GM19455 (cell line): Measurements from ENCODE around the gene MAP3K5.
A peak's percentile ranks its signal among the peaks of the same experiment; 100 is the strongest.
"Not testable (repeated sequence)": the region's sequence is repeated elsewhere in the genome, so short reads cannot be mapped to it uniquely, and the experiment has no call there.

Experiments
- ATAC-seq: cut with Tn5 transposase; IDR thresholded peaks from one replicate; pipeline ENCODE4 v1.9.1; 2021; ENCODE audit not compliant: unreplicated experiment

Gene MAP3K5

DNA sequence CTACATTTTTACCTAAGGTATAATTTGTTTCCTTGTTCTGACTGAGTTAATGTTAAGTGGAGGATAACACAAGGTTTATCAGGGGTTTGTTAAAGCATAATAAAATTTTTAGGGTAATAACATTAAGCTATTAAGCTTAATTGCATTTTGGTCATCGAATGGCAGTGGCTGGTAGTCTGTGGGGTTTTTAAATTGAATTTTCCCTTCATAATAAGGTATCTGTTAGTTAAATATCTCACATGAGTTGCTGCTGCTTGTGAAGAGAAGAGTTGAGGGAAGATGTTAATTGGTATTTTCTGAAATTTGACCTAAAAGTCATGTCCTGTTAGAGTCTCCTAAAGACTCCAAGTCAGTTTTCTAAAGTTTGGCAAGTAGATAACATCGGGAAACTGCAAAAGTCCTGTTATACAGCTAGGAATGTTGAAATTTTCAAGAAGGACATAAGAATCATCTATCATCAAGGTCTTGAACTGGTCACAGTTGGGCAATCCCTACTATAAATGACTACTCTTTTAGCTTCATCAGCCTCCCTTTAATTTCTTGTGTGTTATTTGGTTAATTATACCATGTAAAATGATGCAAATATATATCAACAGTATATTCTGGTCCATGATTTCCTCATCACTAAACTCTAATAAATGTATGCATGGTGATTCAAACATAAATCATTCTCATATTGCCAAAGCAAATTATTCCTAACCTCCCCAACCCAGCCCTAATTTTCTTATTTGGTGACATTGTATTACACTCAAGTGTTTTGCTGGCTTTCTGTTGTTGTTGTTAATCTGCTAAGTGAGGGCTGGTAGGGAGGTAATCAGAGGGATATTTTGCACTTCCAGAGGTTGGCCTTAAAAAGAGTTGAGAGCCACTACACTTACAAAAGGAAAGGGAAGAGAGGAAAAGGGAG is 64.0 kb downstream of the MAP3K5 start:
- no peak for ATAC-seq

DNA sequence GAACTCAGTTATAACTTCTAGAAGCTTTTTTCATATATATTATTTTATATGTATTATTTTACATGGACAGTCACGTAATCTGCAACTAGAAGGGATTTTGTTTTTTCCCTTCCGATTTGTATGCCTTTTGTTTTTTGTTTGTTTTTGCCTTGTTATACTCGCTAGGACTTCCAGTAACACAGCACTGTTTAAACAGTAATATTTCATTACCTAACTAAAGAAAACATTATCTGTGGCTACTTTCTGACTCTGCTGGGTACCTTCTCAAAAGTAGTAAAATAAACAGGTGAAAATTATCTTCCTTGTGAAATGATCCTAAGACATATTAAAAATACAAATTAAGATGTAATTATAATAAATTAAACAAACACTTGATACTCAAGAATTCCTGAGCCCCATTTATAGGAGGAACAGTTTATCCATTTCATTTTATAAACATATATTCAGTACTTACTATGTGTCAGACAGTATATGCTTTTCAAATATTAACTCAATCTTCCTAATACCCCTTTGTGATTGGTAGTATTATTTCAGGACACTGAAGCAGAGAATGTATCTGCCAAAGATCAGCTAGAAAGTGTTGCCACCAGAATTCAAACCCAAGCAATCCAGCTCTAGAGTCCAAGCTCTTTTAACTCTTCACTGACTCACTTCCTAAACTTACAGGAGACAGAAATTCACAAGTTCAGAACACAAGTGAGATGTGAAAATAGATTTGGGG is 65.3 kb downstream of the MAP3K5 start:
- no peak for ATAC-seq

DNA sequence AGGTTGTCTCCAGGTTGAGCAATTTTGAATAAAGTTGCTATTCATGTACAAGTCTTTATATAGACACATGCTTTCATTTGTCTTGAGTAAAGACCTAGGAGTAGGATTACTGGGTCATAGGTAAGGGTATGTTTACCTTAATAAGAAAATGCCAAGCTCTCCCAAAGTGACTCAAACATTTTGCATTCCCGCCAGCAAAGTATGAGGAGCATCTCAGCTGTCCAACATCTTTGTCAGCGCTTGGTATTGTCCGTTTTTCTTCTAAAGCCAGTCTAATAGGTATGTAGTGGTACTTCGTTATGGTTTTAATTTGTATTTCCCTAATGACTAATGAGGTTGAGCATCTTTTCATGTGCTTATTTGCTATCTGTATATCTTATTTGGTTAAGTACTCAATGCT is 67.2 kb downstream of the MAP3K5 start:
- ATAC-seq: no peak

DNA sequence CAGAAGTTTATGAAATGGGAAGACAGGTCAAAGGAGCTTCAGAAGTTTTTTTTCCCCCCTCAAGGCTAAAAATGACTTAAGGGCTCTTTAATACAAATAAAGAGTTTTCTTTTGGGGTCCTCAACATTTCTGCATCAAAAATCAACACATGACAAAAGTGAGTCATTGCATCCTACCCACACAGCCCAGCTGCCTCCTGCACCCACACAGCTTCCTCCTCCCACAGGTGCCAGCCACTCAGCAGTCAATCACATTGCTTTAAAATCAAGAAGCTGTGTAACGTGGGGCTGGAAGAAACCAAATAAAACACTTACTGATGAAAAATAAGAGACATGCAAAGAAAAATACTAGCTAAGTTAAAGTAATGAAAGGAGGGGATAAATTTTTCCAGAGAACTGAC is 68.5 kb downstream of the MAP3K5 start:
- no peak for ATAC-seq

DNA sequence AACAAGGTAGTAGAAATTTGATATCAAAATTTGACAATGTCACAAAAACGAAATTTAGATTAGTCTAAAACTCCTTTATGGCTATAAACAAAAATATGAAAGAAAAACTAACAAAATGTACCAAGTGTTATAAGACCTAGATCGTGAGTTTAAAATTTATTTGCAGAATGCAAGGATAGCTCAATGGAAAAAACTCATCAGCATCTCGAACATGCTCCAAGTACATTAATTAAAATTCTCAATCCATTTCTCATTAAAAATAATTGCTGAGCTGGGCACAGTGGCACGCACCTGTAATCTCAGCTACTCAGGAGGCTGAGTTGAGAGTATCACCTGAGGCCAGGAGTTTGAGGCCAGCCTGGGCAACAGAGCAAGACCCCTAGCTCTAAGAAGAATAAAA is 70.8 kb downstream of the MAP3K5 start:
- ATAC-seq: no peak

DNA sequence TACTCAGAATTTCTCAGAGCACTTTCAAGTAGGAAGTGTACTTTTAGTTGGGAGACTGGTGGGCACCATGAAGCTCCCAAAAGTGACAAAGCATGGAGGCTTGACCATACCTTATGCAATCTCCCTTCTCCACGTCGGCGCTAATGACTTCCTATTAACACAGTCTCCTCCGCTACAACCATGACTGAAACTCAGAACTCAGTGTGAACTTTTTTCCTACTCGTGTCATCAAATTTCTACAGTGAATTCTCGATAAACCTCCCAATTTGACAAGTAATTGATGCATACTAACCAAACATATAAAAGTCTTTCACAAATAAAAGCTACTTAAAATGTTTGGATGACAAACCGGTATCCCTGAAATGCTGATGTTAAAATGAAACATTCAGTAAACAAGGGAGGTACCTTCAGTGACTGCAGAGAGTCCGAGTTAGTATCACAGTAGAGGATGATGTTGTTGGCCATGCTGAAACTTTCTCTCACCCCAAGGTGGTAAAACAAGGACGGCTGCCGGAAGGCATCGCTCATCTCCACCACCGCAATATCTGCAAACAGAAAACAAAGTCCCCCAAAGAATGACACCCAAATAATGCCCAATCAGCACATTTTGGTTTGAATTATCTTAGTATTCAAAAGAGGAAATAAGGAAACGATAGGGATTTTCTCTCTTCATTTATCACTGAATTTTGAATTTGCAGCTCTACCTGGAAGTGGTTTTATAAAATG is 72.1 kb downstream of the MAP3K5 start:
- peak; percentile 43 for ATAC-seq

DNA sequence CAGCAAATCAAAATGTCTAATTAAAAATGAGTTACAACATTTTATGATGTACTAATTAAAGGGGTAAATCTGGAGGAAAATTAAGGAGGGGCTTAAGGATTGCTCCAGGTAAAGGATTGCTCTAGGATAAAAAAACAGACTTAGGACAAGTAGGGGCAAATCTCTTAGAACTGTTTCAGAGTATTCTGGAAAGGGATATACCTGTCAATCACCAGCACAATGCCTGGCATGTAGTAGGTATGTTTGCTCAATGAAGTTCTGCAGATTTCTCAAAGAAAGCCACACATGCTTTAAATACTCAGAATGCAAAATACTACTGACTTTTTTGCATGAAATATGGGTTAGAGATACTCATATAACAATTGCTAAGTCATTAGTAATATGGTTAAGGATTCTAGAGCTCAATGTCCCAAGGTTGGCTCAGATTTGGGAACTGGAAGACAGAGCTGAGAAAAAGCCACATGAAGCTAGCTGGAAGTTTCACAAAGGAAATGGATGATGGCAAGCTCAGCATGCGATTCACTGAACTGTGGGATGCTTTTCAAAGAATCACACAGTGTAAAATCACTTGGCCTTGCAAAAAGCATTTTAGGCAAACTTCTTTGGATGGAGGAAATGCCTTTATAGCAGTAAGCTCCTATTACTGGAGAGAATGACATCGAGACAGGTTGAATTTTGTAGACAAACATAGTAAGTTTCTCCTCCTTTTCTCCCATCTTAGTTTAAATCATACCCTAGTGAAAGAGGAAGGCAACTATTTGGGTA is 72.8 kb downstream of the MAP3K5 start:
- ATAC-seq: peak; percentile 35

DNA sequence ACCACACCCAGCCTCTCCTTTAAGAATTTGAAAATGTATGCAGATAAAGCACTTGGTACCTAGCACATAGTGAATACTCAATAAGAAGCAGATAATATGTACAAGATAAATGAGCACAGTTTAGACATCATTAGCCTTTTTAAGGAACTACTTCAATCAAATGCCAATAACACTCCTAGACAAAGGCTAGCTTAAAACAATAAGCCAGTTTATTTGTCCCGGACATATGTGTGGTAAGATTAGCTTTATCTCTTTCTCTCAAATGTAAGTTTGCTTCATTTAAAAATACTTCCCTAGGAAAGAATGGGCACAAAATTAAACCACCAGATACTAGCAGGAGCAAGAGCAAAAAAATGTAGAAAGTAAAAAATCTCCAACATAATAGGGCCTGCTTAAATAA is 73.8 kb downstream of the MAP3K5 start:
- ATAC-seq: no peak

DNA sequence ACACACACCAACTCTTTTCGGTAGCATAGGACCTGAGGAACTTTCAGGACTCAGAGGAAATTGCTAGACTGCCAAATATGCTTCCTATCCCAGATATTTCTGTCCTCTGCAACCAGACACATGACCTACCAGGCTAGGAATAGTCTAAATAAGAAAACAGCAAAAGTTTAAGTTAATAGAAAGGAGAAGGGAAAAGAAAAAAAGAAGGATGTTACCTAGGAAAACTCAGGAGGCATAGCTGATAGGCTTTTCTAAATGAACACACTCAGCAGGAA is 74.6 kb downstream of the MAP3K5 start:
- peak; percentile 6 for ATAC-seq

DNA sequence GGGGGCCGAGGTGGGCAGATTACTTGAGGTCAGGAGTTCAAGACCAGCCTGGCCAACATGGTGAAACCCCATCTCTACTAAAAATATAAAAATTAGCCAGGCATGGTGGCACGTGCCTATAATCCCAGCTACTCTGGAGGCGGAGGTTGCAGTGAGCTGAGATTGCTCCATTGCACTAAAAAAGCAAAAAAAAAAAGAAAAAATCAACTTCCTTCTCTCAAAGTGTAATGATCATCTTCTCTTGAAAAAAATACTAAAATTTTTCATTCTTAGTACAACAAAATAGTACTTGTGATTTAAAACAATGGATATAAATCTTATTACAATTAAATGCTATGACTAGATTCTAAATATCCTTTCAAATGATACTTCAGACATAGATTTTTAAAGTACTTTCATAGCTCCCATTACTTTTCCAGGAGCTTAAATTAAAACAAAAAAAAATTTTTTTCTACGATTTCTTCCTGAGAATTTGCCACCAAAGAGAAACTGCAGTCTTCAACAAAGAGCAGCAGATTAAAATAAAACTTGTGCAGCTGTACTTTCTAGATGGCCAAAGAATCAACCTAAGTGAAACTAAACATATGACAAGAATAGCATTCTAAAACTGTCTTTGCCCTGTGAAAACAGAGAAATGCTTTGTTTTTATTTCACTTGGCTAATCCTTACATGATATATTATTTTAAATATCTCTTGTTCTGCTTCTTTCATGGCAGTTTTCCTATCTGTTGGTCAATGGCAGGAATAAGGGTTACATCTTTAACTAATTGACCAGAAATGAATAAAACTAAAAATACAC is 75.2 kb downstream of the MAP3K5 start:
- peak; percentile 54 for ATAC-seq

DNA sequence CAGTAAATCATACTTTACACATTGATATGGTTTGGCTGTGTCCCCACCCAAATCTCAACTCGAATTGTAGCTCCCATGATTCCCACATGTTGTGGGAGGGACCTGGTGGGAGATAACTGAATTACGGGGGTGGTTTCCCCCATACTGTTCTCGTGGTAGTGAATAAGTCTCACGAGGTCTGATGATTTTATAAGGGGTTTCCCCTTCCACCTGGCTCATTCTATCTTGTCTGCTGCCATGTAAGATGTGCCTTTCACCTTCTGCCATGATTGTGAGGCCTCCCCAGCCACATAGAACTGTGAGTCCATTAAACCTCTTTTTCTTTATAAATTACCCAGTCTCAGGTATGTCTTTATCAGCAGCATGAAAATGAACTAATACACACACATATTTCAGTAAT is 79.6 kb downstream of the MAP3K5 start:
- not testable (repeated sequence) for ATAC-seq

DNA sequence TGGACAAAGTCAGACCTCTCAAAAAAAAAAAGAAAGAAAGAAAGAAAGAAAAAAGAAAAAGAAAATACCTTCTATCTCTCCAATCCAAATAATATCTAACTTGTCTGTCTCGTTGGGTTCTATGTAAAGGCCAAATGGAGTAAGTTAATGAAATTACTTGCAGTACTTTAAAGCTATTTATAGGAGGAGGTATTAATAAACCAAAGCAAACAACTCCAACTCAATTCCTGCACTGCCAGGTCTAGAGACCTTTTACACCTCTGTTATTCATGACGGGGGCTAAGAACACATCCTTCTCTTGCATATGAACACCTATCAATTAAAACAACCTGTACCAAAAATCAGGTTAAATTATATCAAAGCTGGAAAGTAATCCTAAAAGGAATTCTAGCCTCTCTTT is 80.6 kb downstream of the MAP3K5 start:
- no peak for ATAC-seq

DNA sequence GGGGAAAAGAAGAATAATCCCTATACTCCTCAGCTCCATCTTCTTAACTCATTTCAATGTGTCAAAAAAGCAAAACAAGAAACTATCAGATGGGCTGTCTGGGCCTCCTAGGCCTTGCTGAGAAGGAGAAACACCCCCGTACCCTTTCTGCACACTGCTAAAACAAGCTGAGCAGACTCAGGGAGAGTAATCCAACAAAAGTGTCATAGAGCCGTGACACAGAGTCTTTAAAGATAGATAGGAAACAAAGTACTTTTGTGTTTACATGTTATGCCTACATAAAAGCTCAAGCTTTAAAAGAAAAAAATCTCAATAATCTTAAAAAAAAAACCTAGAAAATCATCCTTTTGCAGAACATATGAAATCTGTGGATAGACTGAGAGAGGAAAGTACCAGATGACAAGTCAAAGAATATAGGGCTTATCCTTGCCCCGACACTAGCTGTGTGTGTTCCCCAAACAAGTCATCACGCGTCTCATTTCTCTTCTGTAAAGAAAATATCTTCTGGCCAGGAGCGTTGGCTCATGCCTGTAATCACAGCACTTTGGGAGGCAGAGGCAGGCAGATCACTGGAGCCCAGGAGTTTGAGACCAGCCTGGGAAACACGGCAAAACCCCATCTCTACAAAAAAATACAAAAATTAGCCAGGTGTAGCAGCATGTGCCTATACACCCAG is 81.3 kb downstream of the MAP3K5 start:
- no peak for ATAC-seq

DNA sequence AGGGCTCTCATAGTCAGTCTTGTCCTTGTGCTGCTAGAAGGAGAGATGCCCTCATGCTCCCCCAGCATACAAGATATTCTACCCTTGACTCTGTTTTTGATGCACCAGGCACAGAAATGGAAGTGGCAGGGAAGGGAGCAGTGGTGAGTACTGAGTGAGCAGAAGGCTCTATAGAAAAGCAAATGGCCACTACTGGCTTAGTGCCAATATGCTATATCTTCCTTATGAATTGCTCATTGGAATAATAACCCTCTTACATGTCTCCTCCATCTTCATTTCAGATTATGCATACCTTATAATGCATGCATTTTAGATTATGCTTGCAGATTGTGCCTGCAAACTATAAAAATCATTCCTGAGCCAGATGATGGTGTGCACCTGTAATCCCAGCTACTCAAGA is 82.8 kb downstream of the MAP3K5 start:
- no peak for ATAC-seq

DNA sequence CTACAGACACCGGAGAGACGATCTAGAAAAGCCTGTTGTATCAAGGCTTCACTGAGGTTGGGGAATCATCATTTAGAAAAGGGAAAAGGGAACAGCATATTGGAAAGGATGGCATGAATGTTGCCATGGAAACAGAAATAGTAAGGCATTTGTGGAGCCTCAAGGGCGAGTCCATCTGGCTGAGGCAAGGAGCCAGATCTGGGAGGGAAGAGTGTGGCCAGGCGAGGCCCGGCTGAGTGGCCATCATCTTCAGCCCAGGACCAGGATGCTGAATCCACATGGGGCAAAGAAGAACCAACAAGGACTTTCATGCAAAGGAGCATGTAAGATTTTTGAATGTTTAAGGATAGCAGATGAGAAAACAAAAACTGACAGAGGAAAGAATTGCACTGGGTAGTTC is 85.8 kb downstream of the MAP3K5 start:
- no peak for ATAC-seq

DNA sequence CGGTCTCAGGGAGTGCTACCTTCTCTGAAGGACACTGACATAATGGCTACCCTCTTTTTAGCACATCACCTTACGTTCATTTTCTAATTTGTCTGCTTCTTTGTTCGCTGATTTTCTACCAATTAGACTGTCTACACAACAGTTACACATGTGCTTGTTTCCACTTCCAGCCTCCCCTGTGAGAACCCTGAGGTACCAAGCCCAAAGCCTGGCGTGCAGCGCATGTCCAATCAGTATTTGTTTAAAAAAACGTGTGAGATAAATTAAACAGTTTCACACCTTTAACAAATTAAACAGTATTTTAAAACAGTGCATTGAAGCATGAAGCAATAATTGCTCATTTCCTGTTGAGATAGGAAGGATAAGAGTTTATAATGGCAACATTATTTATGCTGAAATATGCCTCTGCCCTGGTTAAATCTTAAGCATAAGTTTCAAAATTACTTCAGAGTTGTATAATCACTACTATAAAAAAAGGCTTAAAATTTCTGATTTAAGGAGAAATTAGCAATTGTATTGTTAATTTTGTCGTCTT is 88.9 kb downstream of the MAP3K5 start:
- ATAC-seq: no peak

DNA sequence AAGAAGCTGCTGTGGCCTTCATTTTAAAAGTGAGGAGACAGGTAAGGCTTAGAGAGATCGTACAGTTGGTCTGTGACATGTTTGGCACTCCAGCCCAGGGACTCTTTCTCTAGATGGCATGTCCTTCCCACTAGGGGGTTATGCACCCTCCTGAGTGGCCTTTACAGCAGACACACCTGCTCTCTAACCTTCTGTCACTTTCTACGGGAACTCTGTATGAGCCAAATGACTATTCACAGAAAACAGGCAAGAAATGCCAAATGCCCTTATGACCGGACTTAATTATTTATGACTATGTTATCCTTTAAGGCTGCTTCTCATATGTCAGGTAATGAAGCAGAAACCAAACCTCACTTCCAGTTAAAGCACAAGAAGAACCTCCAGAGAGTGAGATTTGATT is 91.2 kb downstream of the MAP3K5 start:
- ATAC-seq: no peak

DNA sequence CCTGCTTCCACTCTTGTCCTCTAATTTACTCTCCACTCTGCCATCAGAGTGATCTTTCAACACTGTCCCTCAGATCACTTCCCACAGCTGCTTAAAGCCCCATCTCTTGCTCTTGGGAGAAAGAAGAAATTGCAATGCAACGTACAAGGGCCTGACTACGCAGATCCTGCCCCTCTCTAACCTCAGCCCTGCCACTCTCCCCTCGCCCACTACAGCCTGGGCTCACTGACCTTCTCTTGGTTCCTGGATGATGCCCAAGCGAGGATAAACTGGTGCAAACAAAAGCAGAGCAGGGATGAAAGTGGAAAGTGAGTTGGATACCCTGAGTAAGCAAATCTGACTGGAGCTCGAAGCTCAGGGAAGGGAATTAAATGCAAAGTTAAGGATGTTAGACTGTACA is 92.9 kb downstream of the MAP3K5 start:
- ATAC-seq: no peak

DNA sequence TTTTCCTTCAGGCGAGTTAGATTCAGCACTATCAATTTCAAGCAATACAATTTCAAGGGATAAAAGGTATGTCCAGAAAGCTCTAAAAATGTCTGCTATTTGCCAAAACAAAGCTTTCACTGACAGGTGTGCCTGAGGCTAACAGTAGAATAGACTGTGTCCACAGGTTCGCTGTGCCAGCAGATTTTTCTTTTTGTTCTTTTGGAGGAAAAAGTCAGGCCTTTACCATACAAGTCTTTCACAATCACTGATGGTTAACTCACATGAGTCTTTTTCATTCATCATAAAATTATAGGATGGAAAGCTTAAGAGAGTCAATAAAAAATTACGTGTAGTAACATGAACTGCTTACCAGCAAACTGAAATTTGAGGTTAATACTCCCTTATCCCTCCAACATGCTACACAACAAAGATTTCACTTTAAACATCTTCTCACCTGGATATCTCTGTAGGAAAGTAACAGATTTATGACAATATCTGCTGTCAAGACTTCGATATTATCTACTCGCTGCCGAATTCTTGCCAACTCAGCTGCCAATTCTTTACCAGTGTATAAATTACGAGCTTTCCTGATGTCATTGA is 95.4 kb downstream of the MAP3K5 start:
- no peak for ATAC-seq
